Measurements from ENCODE around the gene CPS1. TPM values are rescaled to one million over a fixed set of nuclear protein-coding genes. Genes with fewer than 3 reads are reported as not detected.

The CPS1 gene
- polyA plus RNA-seq, 6 donors from 2014 or later, result not detected

DNA sequence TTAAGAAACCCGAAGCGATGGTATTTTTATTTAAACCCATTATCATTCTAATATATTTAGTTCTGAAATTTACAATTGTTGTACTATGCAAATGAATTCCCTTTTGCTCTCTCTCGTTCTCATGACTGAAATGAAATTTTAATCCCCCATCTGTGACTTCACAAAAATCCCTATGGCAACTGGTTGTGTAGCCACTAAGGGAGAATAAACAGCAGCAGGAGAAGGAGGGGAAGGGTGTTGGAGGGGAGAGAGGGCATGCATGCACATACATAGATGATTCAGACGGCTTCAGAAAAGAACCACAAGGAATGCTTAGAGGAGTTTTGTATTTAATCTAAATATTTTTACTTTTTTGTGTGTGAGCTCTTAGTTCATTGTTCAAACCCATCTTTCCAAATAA lies 36.8 kb downstream of the CPS1 start:
- H3K9me3 Mint-ChIP-seq, result peaks cover 0 to 7% (median 5%) of the 10 kb centered on the region in 7 donors
- peaks cover 0 to 4% of the 10 kb centered on the region in 2 donors for H3K36me3 Mint-ChIP-seq
- DNase-seq (no peak), ATAC-seq (ENCODE audit: low read depth in 2 of 2) (no peak)
- no peak overlapping the region for H3K4me3 Mint-ChIP-seq
- no peaks in the 10 kb centered on the region for H3K4me1 Mint-ChIP-seq
- no peak overlapping the region for H3K27ac Mint-ChIP-seq
- peaks cover 0 to 3% (median 0%) of the 10 kb centered on the region in 3 donors for H3K27me3 Mint-ChIP-seq

GRCh38 chr2:210598219-210598618 lies 41.8 kb downstream of the CPS1 start:
- Mint-ChIP-seq H3K9me3 (peaks cover 0 to 19% (median 7%) of the 10 kb centered on the region in 7 donors), H3K36me3 (peaks cover 0 to 5% of the 10 kb centered on the region in 2 donors), H3K4me3 (no peak overlapping the region), H3K27ac (no peak overlapping the region), H3K27me3 (no peaks in the 10 kb centered on the region), H3K4me1 (no peaks in the 10 kb centered on the region)
- DNase-seq (no peak), ATAC-seq (ENCODE audit: low read depth in 2 of 2) (no peak)

- H3K27ac Mint-ChIP-seq, result no peak overlapping the region
- DNase-seq (no peak), ATAC-seq (ENCODE audit: low read depth in 2 of 2) (no peak)
- H3K4me3 Mint-ChIP-seq, result no peak overlapping the region
- peaks cover 0 to 19% (median 7%) of the 10 kb centered on the region in 7 donors for H3K9me3 Mint-ChIP-seq
- H3K27me3 Mint-ChIP-seq, result no peaks in the 10 kb centered on the region
- H3K4me1 Mint-ChIP-seq, result no peaks in the 10 kb centered on the region
- peaks cover 0 to 5% of the 10 kb centered on the region in 2 donors for H3K36me3 Mint-ChIP-seq
These were observed 43.1 kb downstream of the CPS1 start for GRCh38 chr2:210599476-210599875.

DNA sequence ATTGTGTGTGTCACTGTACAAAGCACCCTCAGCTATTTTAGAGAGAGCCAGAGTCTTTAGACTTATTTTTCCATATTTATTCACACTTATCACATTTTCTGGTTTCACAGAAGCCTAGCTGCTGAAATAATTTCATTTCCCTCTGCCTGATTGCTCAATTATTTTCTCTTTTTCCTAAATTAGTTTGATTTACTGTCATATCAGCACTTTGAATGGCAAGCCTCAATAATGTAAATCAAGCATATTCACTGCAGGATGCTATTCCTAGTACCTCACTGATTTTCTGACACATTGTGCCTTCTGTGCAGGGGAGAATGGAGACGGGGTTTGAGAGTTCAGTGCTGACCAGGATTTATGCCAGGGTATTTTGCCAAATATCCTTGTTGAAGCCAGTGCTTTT lies 48.3 kb downstream of the CPS1 start:
- peak overlapping the region in 1 of 6 donors; percentile 50 for H3K27ac Mint-ChIP-seq
- no peak for ATAC-seq (ENCODE audit: low read depth in 2 of 2)
- no peak overlapping the region for H3K4me3 Mint-ChIP-seq

GRCh38 chr2:210606001-210606400 lies 49.6 kb downstream of the CPS1 start:
- ATAC-seq (ENCODE audit: low read depth in 2 of 2) (no peak), DNase-seq (no peak)
- Mint-ChIP-seq H3K27me3 (peaks cover 0 to 5% (median 0%) of the 10 kb centered on the region in 3 donors), H3K27ac (no peak overlapping the region), H3K9me3 (no peaks in the 10 kb centered on the region), H3K4me3 (no peak overlapping the region), H3K36me3 (no peaks in the 10 kb centered on the region), H3K4me1 (no peaks in the 10 kb centered on the region)

More for the DNA sequence above, 48.3 kb downstream of the CPS1 start:
- no peak for DNase-seq
- Mint-ChIP-seq H3K4me1 (no peaks in the 10 kb centered on the region), H3K27me3 (peaks cover 0 to 5% (median 0%) of the 10 kb centered on the region in 3 donors), H3K36me3 (no peaks in the 10 kb centered on the region), H3K9me3 (no peaks in the 10 kb centered on the region)

DNA sequence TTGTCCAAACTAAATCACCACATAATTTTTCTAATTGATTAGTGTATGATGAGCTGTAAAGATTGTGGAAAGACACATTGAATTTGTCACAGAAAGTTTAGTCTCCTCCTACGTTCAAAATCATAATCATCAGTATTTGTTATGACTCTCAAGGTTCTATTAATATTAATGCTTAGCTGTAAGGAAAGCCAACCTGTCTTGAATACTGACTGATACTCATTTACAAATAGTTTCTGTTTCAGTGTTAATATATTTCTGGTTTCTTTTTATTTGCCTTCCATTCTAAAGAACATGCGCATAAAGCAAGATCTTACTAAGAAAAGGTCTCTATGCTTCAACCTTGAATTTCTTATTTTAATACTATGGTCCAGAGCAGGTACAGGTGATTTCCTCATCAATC lies 55.1 kb downstream of the CPS1 start:
- no peak for ATAC-seq (ENCODE audit: low read depth in 2 of 2)
- H3K4me3 Mint-ChIP-seq, result no peak overlapping the region
- H3K4me1 Mint-ChIP-seq, result no peaks in the 10 kb centered on the region

DNA sequence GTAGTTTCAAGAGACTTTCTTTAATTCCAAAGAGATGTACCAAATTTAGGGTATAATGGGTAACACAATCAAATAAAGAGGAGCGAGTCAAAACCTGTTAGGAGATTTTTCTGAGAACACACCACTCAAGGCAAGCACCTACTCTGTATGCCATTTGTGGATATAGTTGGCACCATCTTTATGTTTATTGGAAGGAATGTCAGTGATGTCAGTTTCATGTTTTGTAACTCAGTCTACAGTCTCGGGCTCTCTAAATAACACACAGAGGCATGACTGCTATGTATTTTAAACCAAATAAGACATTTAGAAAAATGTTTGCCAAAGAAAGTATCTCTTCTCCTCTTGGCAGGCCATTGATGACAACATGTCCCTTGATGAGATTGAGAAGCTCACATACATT lies 59.7 kb downstream of the CPS1 start:
- peaks cover 0 to 4% (median 0%) of the 10 kb centered on the region in 7 donors for H3K9me3 Mint-ChIP-seq
- DNase-seq (no peak), ATAC-seq (ENCODE audit: low read depth in 2 of 2) (no peak)
- H3K27me3 Mint-ChIP-seq, result peaks cover 0 to 8% (median 0%) of the 10 kb centered on the region in 3 donors
- H3K4me3 Mint-ChIP-seq, result no peak overlapping the region
- peaks cover 0 to 8% of the 10 kb centered on the region in 2 donors for H3K36me3 Mint-ChIP-seq
- no peak overlapping the region for H3K27ac Mint-ChIP-seq
- no peaks in the 10 kb centered on the region for H3K4me1 Mint-ChIP-seq

More for the DNA sequence above, 55.1 kb downstream of the CPS1 start:
- Mint-ChIP-seq H3K27ac (no peak overlapping the region), H3K27me3 (peaks cover 0 to 8% (median 0%) of the 10 kb centered on the region in 3 donors), H3K9me3 (peaks cover 0 to 4% (median 0%) of the 10 kb centered on the region in 7 donors), H3K36me3 (peaks cover 0 to 8% of the 10 kb centered on the region in 2 donors)
- DNase-seq, result no peak

DNA sequence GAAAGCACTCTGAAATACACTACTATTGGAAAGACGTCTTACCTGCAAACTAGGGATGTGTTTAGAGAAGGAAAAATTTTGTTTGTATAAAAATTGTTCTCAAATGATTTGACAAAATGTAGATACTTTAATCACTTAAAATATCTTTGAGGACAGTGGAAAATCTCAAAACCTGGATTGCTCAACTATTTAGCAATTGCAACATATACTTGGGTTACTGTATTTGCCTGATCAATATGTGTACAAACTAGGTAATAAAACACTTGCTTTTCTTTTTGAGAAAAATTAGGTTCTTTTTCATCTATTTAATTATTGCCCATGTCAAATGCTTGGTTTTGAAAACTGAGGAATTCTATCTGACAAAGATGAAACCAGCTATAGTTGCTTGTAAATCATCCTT lies 60.9 kb downstream of the CPS1 start:
- no peak overlapping the region for H3K4me3 Mint-ChIP-seq
- H3K27me3 Mint-ChIP-seq, result peaks cover 0 to 8% (median 0%) of the 10 kb centered on the region in 3 donors
- ATAC-seq (ENCODE audit: low read depth in 2 of 2) (no peak), DNase-seq (no peak)
- H3K9me3 Mint-ChIP-seq, result peaks cover 0 to 4% (median 0%) of the 10 kb centered on the region in 7 donors
- no peak overlapping the region for H3K27ac Mint-ChIP-seq
- H3K4me1 Mint-ChIP-seq, result no peaks in the 10 kb centered on the region
- peaks cover 0 to 8% of the 10 kb centered on the region in 2 donors for H3K36me3 Mint-ChIP-seq

- ATAC-seq (ENCODE audit: low read depth in 2 of 2) (no peak), DNase-seq (no peak)
- peaks cover 0 to 8% (median 0%) of the 10 kb centered on the region in 3 donors for H3K27me3 Mint-ChIP-seq
- H3K36me3 Mint-ChIP-seq, result peaks cover 0 to 8% of the 10 kb centered on the region in 2 donors
- H3K4me3 Mint-ChIP-seq, result no peak overlapping the region
- H3K27ac Mint-ChIP-seq, result no peak overlapping the region
- H3K9me3 Mint-ChIP-seq, result peaks cover 0 to 4% (median 0%) of the 10 kb centered on the region in 7 donors
- H3K4me1 Mint-ChIP-seq, result no peaks in the 10 kb centered on the region
These were observed 61.4 kb downstream of the CPS1 start for GRCh38 chr2:210617732-210618330.

DNA sequence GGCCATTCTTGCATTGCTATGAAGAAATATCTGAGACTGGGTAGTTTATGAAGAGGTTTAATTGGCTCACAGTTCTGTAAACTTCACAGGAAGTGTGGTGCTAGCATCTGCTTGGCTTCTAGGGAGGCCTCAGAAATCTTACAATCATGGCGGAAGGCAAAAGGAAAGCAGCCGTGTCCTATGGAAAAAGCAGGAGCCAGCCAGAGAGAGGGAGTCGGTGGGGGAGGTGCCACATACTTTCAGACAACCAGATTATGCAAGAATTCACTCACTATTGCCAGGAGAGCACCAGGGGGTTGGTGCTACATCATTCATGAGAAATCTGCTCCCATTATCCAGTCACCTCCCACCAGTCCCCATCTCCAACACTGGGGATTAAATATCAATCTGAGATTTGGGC lies 64.1 kb downstream of the CPS1 start:
- Mint-ChIP-seq H3K4me3 (no peak overlapping the region), H3K4me1 (no peaks in the 10 kb centered on the region), H3K27ac (no peak overlapping the region), H3K36me3 (no peaks in the 10 kb centered on the region), H3K9me3 (no peaks in the 10 kb centered on the region), H3K27me3 (no peaks in the 10 kb centered on the region)
- DNase-seq (no peak), ATAC-seq (ENCODE audit: low read depth in 2 of 2) (no peak)

GRCh38 chr2:210623506-210623905 lies 67.1 kb downstream of the CPS1 start:
- Mint-ChIP-seq H3K9me3 (no peaks in the 10 kb centered on the region), H3K27me3 (no peaks in the 10 kb centered on the region), H3K36me3 (no peaks in the 10 kb centered on the region), H3K27ac (no peak overlapping the region), H3K4me1 (no peaks in the 10 kb centered on the region), H3K4me3 (no peak overlapping the region)
- no peak for ATAC-seq (ENCODE audit: low read depth in 2 of 2)
- DNase-seq, result no peak

- no peak for ATAC-seq (ENCODE audit: low read depth in 2 of 2)
- Mint-ChIP-seq H3K4me1 (no peaks in the 10 kb centered on the region), H3K9me3 (no peaks in the 10 kb centered on the region), H3K27ac (no peak overlapping the region), H3K4me3 (no peak overlapping the region), H3K36me3 (no peaks in the 10 kb centered on the region), H3K27me3 (no peaks in the 10 kb centered on the region)
- no peak for DNase-seq
These were observed 70.5 kb downstream of the CPS1 start for GRCh38 chr2:210626849-210627248.

- ATAC-seq (ENCODE audit: low read depth in 2 of 2), result no peak
- Mint-ChIP-seq H3K36me3 (no peaks in the 10 kb centered on the region), H3K27me3 (peaks cover 0 to 8% (median 5%) of the 10 kb centered on the region in 3 donors), H3K4me3 (no peak overlapping the region), H3K9me3 (peaks cover 0 to 2% (median 0%) of the 10 kb centered on the region in 7 donors), H3K4me1 (no peaks in the 10 kb centered on the region), H3K27ac (no peak overlapping the region)
- DNase-seq, result no peak
These were observed 74.6 kb downstream of the CPS1 start for GRCh38 chr2:210630873-210631560.

DNA sequence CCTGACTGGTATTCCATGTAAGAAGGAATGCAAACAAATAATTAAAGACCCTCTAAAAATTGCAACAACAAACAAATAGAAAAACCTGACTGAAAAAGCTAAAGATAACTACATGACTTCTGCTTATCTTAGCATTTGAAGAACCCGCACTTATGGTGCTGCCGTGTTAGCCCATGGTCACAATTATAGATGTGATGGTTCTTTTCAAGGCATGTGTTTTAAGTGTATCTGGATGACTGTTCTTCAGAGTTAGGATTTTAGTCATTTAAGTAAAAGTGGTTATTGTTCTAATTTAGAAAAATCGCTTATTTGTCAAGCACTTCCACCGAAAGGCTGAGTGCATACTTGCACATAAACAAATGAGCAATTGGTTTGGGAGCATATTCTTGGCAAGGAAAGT lies 77.3 kb downstream of the CPS1 start:
- Mint-ChIP-seq H3K9me3 (peaks cover 0 to 2% (median 0%) of the 10 kb centered on the region in 7 donors), H3K4me3 (no peak overlapping the region), H3K4me1 (no peaks in the 10 kb centered on the region), H3K36me3 (no peaks in the 10 kb centered on the region), H3K27ac (no peak overlapping the region), H3K27me3 (peaks cover 0 to 8% (median 5%) of the 10 kb centered on the region in 3 donors)
- ATAC-seq (ENCODE audit: low read depth in 2 of 2) (no peak), DNase-seq (no peak)

Data from naive B cell (primary cell).